HG02610 (cell line): Measurements from ENCODE around the gene HNRNPD.
A peak's percentile ranks its signal among the peaks of the same experiment; 100 is the strongest.
"Not testable (repeated sequence)": the region's sequence is repeated elsewhere in the genome, so short reads cannot be mapped to it uniquely, and the experiment has no call there.

Experiments
- ATAC-seq: cut with Tn5 transposase; IDR thresholded peaks from one replicate; pipeline ENCODE4 v1.9.1; 2021; ENCODE audit warnings: mild to moderate bottlenecking, moderate library complexity; ENCODE audit not compliant: unreplicated experiment

HNRNPD gene

DNA sequence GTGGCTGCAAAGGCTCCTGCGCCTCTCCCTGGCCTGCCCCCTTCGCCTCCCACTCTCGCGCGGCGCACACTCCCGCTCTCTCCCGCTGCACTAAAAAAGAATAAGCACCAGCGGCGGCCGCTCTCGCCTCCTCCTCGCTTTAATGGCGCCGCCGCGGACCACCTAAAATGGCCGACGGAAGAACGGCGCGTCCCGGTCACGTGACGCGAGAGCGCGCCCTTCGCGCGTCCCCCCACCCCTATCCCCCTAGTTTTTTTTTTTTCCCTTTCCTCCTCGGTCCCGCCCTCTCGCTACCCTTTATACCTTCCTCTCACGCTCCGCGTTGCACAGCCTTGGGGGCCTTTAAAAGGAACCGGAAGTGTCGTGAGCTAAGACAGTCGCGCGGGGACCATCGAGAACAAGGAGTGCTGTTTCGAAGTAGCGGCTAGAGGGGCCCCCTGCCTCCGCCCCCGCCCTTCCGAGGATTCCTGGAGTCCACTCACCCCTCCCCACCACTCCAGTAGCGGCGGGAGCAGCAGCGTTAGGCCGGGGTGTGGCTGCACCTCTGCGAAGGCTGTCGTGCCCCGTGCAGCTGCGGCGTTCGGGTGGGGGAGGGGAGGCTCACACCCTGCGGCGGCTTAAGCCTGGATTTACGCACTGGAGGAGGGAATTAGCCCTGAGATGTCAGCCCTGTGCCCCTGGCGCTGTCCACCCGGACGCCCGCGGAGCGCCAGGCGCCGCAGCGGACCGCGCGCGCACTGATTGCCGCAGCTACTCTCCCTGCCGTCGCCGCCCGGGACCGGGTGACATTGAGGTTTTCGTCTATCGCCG, at the start of gene HNRNPD:
TSS of gene HNRNPD (minus strand) at position 176 of the 810 bp plus-strand sequence. CDS start 313 bp downstream, outside the sequence.
- ATAC-seq, result peak; percentile 94

DNA sequence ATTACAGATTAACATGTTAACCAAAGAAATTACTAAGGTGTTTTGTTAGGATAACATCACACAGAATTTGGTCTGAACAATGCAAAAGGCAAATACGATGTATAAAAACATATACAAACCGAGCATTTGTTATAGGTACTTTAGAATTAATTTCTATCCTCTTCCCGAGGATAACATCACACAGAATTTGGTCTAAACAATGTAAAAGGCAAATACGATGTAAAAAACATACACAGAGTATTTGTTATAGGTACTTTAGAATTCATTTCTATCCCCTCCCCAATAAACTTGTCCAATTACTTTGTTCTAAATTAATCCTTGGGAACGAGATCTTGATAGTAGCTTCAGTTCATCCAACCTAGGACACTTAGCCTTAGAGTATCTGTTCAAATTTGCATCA, 48.8 kb upstream of the HNRNPD start:
- no peak for ATAC-seq

DNA sequence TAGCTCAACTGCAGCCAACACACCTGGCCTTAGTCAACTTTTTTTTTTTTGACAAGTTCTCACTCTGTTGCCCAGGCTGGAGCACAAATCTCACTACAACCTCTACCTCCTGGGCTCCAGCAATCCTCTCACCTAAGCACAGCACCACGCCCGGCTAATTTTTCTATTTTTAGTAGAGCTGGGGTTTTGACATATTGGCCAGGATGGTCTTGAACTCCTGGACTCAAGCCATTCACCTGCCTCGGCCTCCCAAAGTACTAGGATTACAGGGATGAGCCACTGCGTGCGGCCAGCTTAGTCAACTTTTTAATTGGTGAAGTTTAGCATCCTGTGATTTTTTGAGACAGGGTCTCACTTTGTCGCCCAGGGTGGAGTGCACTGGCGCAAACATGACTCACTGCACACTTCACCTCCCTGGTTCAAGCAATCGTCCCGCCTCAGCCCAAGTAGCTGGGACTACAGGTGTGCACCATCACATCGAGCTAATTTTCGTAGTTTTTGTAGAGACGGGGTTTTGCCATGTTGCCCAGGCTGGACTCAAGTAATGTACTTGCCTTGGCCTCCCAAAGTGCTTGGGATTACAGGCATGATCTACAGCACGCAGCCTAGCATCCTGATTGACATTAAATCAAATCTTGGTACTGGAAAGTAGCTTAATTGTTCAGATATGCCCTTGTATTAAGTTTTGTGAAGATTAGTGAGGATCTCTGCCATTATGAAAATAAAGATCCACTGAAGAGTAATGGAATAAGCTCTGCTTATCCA, 48.2 kb upstream of the HNRNPD start:
- ATAC-seq, result no peak

- ATAC-seq, result no peak
These were observed 45.7 kb upstream of the HNRNPD start for GRCh38 chr4:82419451-82419850.

GRCh38 chr4:82415922-82416365, 42.2 kb upstream of the HNRNPD start:
- ATAC-seq, result no peak

DNA sequence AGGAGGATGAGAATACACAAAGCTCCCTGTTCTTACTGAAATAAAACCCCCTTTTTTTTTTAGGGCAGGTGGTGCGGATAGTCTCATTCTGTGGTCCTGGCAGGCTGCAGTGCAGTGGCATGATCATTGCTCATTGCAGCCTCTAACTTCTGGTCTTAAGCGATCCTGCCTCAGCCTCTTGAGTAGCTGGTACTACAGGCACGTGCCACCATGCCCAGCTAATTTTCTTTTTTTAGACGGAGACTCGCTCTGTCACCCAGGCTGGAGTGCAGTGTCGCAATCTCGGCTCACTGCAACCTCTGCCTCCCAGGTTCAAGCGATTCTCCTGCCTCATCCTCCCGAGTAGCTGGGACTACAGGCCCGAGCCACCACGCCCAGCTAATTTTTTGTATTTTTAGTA, 41.3 kb upstream of the HNRNPD start:
- not testable (repeated sequence) for ATAC-seq

GRCh38 chr4:82403725-82404124, 29.9 kb upstream of the HNRNPD start:
- no peak for ATAC-seq

DNA sequence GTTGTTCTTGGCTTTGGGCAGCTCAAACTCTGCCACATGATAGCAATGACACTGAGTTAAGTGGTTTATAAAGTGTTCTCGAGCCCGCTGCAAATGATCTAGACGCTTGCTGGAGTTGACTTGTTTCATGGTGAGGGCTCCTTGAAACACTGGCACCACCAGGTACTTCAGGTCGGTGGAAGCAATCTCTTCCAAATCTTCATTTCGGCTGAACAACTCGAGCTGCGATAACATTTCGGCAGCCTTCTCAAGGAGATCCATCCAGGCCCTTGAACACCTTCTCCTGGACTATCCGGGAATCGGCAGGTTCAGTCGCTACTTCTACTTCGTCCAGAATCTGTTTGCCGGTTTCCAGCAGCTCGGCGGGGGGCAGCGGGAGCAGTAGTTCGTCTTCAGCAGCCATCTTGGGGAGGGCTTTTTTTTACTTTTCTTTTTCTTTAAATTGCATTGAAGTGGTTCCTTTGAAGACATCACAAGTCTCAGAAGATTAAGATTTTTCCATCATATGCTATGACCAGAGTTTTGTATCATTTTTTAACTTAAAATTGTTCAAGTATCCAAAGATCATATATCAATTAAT, 28.5 kb upstream of the HNRNPD start:
- ATAC-seq, result no peak

GRCh38 chr4:82401600-82401999, 27.8 kb upstream of the HNRNPD start:
- no peak for ATAC-seq

- ATAC-seq, result peak; percentile 57
These were observed 24.5 kb upstream of the HNRNPD start for GRCh38 chr4:82398263-82398662.

- no peak for ATAC-seq
These were observed 23.7 kb upstream of the HNRNPD start for GRCh38 chr4:82397527-82397926.

DNA sequence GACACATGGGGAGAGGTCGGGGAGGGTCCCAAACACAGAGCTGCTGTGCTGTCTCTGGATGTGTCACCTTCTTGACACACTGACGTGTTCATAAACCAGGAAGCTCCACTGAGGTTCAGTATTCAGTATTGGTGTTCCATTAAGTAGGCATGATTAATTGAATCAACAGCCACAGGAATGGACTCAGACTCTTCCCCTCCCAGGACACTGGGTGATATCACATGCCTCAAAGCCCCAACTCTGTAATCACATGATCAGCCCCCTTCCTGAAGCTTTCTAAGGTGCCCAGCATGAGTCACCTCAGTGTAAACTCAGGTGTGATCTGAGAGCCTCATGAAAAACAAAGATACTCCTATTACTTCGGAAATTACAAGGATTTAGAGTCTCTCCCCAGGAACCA, 21.1 kb upstream of the HNRNPD start:
- ATAC-seq, result no peak

DNA sequence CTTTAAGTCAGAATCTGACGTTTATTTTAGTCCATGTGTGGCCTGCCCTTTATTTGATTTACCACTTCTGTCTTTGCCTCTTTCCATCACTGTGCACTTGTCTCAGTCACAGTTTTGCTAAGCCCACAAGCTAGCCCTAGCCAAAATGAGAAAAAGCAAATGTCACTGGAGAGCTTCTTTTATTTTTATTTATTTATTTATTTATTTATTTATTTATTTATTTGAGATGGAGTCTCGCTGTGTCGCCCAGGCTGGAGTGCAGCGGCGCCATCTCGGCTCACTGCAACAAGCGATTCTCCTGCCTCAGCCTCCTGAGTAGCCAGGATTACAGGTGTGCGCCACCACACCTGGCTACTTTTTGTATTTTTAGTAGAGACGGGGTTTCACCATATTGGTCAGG, 16.3 kb upstream of the HNRNPD start:
- ATAC-seq, result not testable (repeated sequence)

DNA sequence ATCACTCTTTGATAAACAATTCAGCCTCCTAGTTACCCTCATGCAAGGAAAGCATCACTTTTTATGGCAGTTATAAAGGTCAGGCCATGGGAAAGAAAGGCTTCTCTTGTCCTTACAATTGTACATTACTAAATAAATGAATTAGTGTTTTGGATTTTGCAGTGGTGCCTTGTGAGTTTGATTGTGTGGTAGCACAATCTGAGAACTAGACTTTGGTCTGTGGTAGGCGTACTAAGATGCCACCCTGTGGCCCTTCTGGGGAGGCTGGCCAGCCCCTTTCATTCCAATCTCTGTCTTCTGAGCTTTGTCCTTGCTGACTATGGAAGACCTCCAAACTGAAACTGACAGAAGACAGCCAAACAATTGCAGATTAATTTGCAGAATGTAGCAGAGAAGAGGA, 14.6 kb upstream of the HNRNPD start:
- no peak for ATAC-seq

DNA sequence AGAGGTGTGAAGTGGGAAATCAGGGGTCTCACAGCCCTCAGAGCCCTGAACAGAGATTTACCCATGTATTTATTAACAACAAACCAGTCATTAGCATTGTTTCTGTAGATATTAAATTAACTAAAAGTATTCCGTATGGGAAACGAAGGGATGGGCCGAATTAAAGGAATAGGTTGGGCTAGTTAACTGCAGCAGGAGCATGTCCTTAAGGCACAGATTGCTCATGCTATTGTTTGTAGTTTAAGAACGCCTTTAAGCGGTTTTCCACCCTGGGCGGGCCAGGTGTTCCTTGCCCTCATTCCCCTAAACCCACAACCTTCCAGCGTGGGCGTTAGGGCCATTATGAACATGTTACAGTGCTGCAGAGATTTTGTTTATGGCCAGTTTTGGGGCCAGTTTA, 12.5 kb upstream of the HNRNPD start:
- ATAC-seq, result not testable (repeated sequence)

GRCh38 chr4:82382751-82383150, 9.0 kb upstream of the HNRNPD start:
- no peak for ATAC-seq

- no peak for ATAC-seq
These were observed 8.0 kb upstream of the HNRNPD start for GRCh38 chr4:82381661-82382296.

DNA sequence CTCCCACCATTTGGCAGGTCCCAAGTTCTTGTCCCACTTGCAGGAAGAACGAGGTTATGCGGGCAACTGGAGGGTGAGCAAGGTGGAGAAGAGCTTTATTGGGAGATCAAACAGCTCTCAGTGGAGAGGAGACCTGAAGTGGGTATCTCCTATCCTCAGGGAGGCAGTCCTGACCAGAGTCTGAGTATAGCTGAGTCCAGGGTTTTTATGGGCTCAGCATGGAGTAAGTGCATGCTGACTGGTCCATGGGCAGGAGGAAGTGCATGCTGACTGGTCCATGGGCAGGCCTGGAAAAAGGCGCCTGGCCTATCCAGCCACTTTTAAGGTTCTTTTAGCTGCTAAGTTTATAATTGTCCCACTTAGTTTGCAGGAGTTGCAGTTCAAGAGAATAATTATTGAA, 7.4 kb upstream of the HNRNPD start:
- no peak for ATAC-seq

- no peak for ATAC-seq
These were observed 7.0 kb upstream of the HNRNPD start for GRCh38 chr4:82380831-82381230.

DNA sequence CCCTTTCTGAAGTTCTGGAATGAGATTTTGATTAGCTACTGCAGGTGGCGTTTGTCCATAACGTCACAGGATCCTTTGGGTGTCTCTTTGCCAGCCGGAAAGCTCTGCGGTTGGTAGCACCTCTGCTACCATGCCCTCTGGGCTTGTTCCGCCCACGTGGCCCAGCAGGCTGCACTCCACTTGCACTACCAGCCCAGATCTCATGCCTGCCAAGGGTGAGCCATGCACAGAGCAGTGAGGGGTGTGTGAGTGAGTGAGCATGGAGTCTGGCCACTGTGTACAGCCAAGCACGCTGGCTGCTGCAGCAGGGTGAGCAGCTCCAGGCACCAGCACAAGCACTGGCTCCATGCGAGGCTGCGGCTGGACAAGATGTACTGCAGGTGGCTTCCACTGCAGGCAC, 6.6 kb upstream of the HNRNPD start:
- ATAC-seq, result no peak

DNA sequence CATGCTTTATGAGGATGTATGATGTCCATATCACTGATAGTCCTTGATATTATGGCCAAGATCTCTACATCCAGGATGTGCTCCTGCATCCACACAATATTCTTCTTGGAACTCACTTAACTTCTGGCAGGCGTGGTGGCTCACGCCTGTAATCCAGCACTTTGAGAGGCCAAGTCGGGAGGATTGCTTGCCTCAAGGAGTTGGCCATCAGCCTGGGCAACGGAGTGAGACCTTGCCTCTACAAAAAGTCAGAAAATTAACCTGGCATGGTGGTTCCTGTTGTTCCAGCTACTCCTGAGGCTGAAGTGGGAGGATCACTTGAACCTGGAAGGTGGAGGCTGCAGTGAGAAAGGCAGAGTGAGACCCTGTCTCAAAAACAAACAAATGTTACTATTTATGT, 2.3 kb upstream of the HNRNPD start:
- no peak for ATAC-seq
